Glutamatergic neuron (in vitro differentiated cells): ENCODE results near the gene MACROD2. TPM values are rescaled to one million over a fixed set of nuclear protein-coding genes. Genes with fewer than 3 reads are reported as not detected.

Source experiments
- DNase-seq: peaks from one replicate; pipeline ENCODE4 v3.0.0; 2022
- H3K27ac Mint-ChIP-seq: one replicate; pipeline ENCODE4 v1.8.0; 2020; ENCODE audit warnings: mild to moderate bottlenecking, mixed read lengths, inconsistent platforms; ENCODE audit not compliant: unreplicated experiment
- H3K27me3 Mint-ChIP-seq: one replicate; pipeline ENCODE4 v1.8.0; 2020; ENCODE audit warnings: mild to moderate bottlenecking, moderate library complexity, mixed read lengths, inconsistent platforms; ENCODE audit not compliant: unreplicated experiment
- H3K36me3 Mint-ChIP-seq: one replicate; pipeline ENCODE4 v1.8.0; 2020; ENCODE audit warnings: mild to moderate bottlenecking, mixed read lengths, inconsistent platforms; ENCODE audit not compliant: unreplicated experiment
- H3K4me1 Mint-ChIP-seq: one replicate; pipeline ENCODE4 v1.8.0; 2020; ENCODE audit warnings: mild to moderate bottlenecking, low read depth, mixed read lengths, inconsistent platforms; ENCODE audit not compliant: unreplicated experiment
- H3K4me3 Mint-ChIP-seq: one replicate; pipeline ENCODE4 v1.8.0; 2020; ENCODE audit warnings: mild to moderate bottlenecking, mixed read lengths, inconsistent platforms; ENCODE audit not compliant: unreplicated experiment
- H3K9me3 Mint-ChIP-seq: one replicate; pipeline ENCODE4 v1.8.0; 2020; ENCODE audit warnings: mild to moderate bottlenecking, moderate library complexity, mixed read lengths, inconsistent platforms; ENCODE audit not compliant: unreplicated experiment
- total RNA-seq: library from RNA; stranded (reverse); fragmentation: NEBNext Ultra II Directional; extraction: Animal tissue kit (Norgen Biotek cat#: 25700); gene quantifications from one replicate; pipeline ENCODE4 v1.2.1, GENCODE V29; 2021; ENCODE audit not compliant: unreplicated experiment
- TF ChIP-seq, protein P1 (sequence below): fragments of 200-600 bp; sonication (generic); IDR thresholded peaks from one replicate; pipeline ENCODE4 v1.5.0; 2021; ENCODE audit not compliant: partially characterized antibody, unreplicated experiment

Gene MACROD2
- total RNA-seq, 1 donor from 2014 or later: 8.7 TPM

DNA sequence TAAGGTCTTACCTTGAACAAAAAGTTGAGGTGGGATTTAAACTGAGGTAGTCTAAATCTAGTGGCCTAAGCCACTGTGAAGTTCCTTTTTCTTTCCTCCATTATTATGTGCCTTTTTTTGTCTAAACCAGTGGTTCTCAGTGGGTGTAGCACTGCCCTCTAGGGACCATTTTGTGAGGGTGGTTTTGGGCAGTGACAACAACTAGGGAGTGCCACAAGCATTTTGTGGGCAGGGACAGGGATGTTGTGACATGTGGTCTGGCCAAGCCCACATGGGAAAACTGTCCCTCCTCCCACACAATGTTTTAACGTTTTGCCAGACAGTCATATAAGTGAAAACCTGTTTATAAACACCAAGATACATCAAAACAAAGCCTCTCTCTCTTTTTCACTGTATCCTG lies 1241.5 kb downstream of the MACROD2 start:
- peaks cover 7% of the 10 kb centered on the region for H3K4me1 Mint-ChIP-seq
- TF ChIP-seq, protein P1, sequence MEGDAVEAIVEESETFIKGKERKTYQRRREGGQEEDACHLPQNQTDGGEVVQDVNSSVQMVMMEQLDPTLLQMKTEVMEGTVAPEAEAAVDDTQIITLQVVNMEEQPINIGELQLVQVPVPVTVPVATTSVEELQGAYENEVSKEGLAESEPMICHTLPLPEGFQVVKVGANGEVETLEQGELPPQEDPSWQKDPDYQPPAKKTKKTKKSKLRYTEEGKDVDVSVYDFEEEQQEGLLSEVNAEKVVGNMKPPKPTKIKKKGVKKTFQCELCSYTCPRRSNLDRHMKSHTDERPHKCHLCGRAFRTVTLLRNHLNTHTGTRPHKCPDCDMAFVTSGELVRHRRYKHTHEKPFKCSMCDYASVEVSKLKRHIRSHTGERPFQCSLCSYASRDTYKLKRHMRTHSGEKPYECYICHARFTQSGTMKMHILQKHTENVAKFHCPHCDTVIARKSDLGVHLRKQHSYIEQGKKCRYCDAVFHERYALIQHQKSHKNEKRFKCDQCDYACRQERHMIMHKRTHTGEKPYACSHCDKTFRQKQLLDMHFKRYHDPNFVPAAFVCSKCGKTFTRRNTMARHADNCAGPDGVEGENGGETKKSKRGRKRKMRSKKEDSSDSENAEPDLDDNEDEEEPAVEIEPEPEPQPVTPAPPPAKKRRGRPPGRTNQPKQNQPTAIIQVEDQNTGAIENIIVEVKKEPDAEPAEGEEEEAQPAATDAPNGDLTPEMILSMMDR: peak; percentile 26
- peaks cover 2% of the 10 kb centered on the region for H3K27me3 Mint-ChIP-seq
- H3K36me3 Mint-ChIP-seq: no peaks in the 10 kb centered on the region
- H3K9me3 Mint-ChIP-seq: peaks cover 2% of the 10 kb centered on the region
- no peak overlapping the region for H3K4me3 Mint-ChIP-seq
- DNase-seq: no peak
- H3K27ac Mint-ChIP-seq: no peak overlapping the region

- Mint-ChIP-seq H3K27ac (no peak overlapping the region), H3K4me1 (peaks cover 11% of the 10 kb centered on the region), H3K4me3 (no peak overlapping the region), H3K36me3 (no peaks in the 10 kb centered on the region), H3K27me3 (peaks cover 2% of the 10 kb centered on the region), H3K9me3 (peaks cover 2% of the 10 kb centered on the region)
- TF ChIP-seq, protein P1: no peak
- no peak for DNase-seq
Measured at GRCh38 chr20:15239542-15240206, 1244.4 kb downstream of the MACROD2 start.

DNA sequence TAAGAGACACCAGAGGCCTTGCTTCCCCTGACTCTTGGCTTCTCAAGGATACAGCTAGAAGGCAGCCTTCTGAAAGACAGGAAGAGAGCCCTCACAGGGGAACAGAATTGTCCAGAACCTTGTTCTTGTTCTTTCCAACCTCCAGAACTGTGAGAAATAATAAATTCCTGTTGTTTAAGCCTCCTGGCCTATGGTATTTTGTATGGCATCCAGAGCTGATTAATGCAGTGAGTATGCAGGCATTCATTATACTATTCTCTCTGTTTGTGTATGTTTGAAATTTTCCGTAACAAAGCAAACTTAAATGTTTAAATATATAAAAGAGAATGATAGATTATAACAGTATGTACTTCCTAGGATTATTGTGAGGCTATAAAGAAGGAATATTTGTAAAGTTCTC lies 1245.5 kb downstream of the MACROD2 start:
- Mint-ChIP-seq H3K4me1 (peaks cover 11% of the 10 kb centered on the region), H3K4me3 (no peak overlapping the region), H3K27me3 (peaks cover 2% of the 10 kb centered on the region), H3K36me3 (no peaks in the 10 kb centered on the region), H3K27ac (no peak overlapping the region), H3K9me3 (peaks cover 2% of the 10 kb centered on the region)
- TF ChIP-seq, protein P1: no peak
- DNase-seq: no peak

DNA sequence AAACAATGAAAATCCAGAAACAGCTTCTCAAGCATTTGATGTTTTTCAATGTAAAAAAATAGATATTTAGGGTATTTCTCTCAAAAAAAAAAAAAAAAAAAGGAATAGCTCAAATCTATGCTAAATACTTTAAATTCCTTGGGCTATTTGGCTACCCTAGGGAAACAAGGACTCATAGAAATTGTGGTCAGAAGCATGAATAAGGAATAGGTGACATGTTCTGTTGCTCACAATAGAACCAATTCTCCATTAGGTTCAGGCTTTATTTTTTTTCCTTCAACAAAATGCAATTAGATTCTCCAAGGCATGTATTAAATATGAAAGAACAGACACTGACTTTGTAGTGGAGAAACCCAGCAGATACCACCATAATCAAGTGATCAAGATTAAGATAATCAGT lies 1246.4 kb downstream of the MACROD2 start:
- no peak overlapping the region for H3K27ac Mint-ChIP-seq
- no peak for DNase-seq
- peaks cover 2% of the 10 kb centered on the region for H3K27me3 Mint-ChIP-seq
- H3K4me3 Mint-ChIP-seq: no peak overlapping the region
- peaks cover 2% of the 10 kb centered on the region for H3K9me3 Mint-ChIP-seq
- H3K4me1 Mint-ChIP-seq: peaks cover 11% of the 10 kb centered on the region
- no peaks in the 10 kb centered on the region for H3K36me3 Mint-ChIP-seq
- TF ChIP-seq, protein P1: no peak

DNA sequence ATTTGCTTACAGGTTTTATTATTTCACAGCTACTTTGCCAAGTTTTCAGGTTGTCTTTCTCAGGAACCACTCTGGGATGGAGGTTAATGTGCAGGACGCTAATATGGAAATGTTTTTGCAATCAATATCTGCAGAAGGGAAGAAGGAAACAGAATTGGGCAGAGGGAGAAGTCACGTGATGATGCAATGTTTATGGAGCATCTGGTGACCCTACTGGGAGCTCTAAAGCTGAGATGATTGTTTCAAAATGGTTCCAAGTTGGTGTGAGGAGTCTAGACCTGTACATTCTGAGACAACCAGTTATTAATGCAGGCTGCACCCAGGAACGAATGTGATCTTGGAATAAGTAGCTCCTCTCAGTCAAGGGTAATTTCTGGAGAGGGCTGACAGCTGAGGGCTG lies 1247.5 kb downstream of the MACROD2 start:
- H3K4me1 Mint-ChIP-seq: peaks cover 4% of the 10 kb centered on the region
- DNase-seq: no peak
- no peak overlapping the region for H3K4me3 Mint-ChIP-seq
- peak overlapping the region; percentile 46 for H3K27ac Mint-ChIP-seq
- no peaks in the 10 kb centered on the region for H3K36me3 Mint-ChIP-seq
- H3K27me3 Mint-ChIP-seq: no peaks in the 10 kb centered on the region
- TF ChIP-seq, protein P1: no peak
- H3K9me3 Mint-ChIP-seq: no peaks in the 10 kb centered on the region
